Measurements from ENCODE around the gene ZFYVE28.

DNA sequence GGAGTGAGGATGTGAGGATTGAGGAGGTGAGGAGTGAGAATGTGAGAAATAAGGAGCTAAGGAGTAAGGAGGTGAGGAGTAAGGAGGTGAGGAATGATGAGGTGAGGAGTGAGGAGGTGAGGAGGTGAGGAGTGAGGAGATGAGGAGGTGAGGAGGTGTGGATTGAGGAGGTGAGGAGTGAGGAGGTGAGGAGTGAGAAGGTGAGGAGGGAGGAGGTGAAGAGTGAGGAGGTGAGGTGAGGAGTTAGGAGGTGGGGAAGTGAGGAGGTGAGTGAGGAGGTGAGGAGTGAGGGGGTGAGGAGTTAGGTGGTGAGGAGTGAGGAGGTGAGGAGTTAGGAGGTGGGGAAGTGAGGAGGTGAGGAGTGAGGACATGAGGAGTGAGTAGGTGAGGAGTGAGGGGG lies 81.8 kb downstream of the ZFYVE28 start:
- TF ChIP-seq JUND (IDR thresholded peaks at IDR 0.05), result no peak
- TF ChIP-seq, protein P1, sequence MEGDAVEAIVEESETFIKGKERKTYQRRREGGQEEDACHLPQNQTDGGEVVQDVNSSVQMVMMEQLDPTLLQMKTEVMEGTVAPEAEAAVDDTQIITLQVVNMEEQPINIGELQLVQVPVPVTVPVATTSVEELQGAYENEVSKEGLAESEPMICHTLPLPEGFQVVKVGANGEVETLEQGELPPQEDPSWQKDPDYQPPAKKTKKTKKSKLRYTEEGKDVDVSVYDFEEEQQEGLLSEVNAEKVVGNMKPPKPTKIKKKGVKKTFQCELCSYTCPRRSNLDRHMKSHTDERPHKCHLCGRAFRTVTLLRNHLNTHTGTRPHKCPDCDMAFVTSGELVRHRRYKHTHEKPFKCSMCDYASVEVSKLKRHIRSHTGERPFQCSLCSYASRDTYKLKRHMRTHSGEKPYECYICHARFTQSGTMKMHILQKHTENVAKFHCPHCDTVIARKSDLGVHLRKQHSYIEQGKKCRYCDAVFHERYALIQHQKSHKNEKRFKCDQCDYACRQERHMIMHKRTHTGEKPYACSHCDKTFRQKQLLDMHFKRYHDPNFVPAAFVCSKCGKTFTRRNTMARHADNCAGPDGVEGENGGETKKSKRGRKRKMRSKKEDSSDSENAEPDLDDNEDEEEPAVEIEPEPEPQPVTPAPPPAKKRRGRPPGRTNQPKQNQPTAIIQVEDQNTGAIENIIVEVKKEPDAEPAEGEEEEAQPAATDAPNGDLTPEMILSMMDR (IDR thresholded peaks at IDR 0.05 in 2 of 3, conservative IDR thresholded peaks at IDR 0.05 in 1 of 3; ENCODE audit: borderline replicate concordance in 1 of 3, insufficient read depth in 1 of 3, low read depth in 2 of 3, low read length in 2 of 3), result no peak
- TF ChIP-seq EZH2phosphoT487 (IDR thresholded peaks at IDR 0.05; ENCODE audit: borderline replicate concordance), result no peak
- no peak for TF ChIP-seq ZNF274 (IDR thresholded peaks at IDR 0.05; ENCODE audit: low read depth, low read length)
- TF ChIP-seq ZFX (IDR thresholded peaks at IDR 0.05), result no peak
- TF ChIP-seq CEBPB (IDR thresholded peaks at IDR 0.05; ENCODE audit: low read depth), result no peak
- no peak for TF ChIP-seq POLR2AphosphoS5 (IDR thresholded peaks at IDR 0.05; ENCODE audit: low read depth, low read length)
- no peak for TF ChIP-seq POLR2A (IDR thresholded peaks at IDR 0.05; ENCODE audit: borderline replicate concordance, extremely low read depth, insufficient read depth, insufficient read length)
- TF ChIP-seq SIN3A (IDR thresholded peaks at IDR 0.05; ENCODE audit: low read depth), result no peak

All from HCT116 (cell line).